ENCODE measurements around the gene AGAP1. TPM values are rescaled to one million over a fixed set of nuclear protein-coding genes. Genes with fewer than 3 reads are reported as not detected.

Gene AGAP1
- polyA plus RNA-seq, 2 of the 4 experiments (the other 2 are of a cell fraction) = 20.2 to 21.9 TPM

- Histone ChIP-seq H3K4me2 (no peak overlapping the region), H3K4me1 (no peaks in the 10 kb centered on the region), H3K4me3 (no peak overlapping the region), H3K27ac (no peak overlapping the region), H3K9me3 (no peaks in the 10 kb centered on the region)
- WGBS (ENCODE audit: missing lambda C conversion rate) = 90% methylated on average over 26 of the region's 26 CpGs
- DNase-seq (ENCODE audit: low read depth in 1 of 2, low spot score in 1 of 2) (no peak), FAIRE-seq (no peak), ATAC-seq (no peak)
- peak; percentile 40 for TF ChIP-seq MAFK (IDR thresholded peaks at IDR 0.05; ENCODE audit: partially characterized antibody)
- TF ChIP-seq, protein P1, sequence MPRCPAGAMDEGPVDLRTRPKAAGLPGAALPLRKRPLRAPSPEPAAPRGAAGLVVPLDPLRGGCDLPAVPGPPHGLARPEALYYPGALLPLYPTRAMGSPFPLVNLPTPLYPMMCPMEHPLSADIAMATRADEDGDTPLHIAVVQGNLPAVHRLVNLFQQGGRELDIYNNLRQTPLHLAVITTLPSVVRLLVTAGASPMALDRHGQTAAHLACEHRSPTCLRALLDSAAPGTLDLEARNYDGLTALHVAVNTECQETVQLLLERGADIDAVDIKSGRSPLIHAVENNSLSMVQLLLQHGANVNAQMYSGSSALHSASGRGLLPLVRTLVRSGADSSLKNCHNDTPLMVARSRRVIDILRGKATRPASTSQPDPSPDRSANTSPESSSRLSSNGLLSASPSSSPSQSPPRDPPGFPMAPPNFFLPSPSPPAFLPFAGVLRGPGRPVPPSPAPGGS (IDR thresholded peaks at IDR 0.05) = no peak
- no peak for TF ChIP-seq ZFP36 (IDR thresholded peaks at IDR 0.05; ENCODE audit: borderline replicate concordance, partially characterized antibody)
- no peak for TF ChIP-seq FOSL2 (IDR thresholded peaks at IDR 0.05)
- TF ChIP-seq FOSL2 (CRISPR knock-in tag; IDR thresholded peaks at IDR 0.05) = no peak
- TF ChIP-seq, protein P2, sequence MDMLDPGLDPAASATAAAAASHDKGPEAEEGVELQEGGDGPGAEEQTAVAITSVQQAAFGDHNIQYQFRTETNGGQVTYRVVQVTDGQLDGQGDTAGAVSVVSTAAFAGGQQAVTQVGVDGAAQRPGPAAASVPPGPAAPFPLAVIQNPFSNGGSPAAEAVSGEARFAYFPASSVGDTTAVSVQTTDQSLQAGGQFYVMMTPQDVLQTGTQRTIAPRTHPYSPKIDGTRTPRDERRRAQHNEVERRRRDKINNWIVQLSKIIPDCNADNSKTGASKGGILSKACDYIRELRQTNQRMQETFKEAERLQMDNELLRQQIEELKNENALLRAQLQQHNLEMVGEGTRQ (IDR thresholded peaks at IDR 0.05) = no peak
- POLR2A ChIA-PET = no interaction called here
- CTCF ChIA-PET = no interaction called here
These were observed 473.3 kb downstream of the AGAP1 start for GRCh38 chr2:235966932-235967757.

- POLR2A ChIA-PET = no interaction called here
- CTCF ChIA-PET = no interaction called here
- H3K4me1 ChIP-seq = no peaks in the 10 kb centered on the region
- H3K9me3 ChIP-seq = no peaks in the 10 kb centered on the region
- ATAC-seq = no peak
- TF ChIP-seq EHF (CRISPR knock-in tag; IDR thresholded peaks at IDR 0.05) (no peak), NPAS2 (CRISPR knock-in tag; IDR thresholded peaks at IDR 0.05; ENCODE audit: borderline replicate concordance) (no peak), MAX (IDR thresholded peaks at IDR 0.05) (no peak), CHD4 (IDR thresholded peaks at IDR 0.05; ENCODE audit: borderline replicate concordance) (no peak), HOXA7 (CRISPR knock-in tag; IDR thresholded peaks at IDR 0.05) (no peak), MAZ (IDR thresholded peaks at IDR 0.05; ENCODE audit: borderline replicate concordance, low read depth, low read length) (no peak)
- 90% methylated on average over 6 of the region's 8 CpGs for WGBS (ENCODE audit: missing lambda C conversion rate)
- no peak for DNase-seq (ENCODE audit: low read depth in 1 of 2, low spot score in 1 of 2)
- FAIRE-seq = no peak
- H3K4me2 ChIP-seq = no peak overlapping the region
- no peak overlapping the region for H3K27ac ChIP-seq
- no peak overlapping the region for H3K4me3 ChIP-seq
These were observed 474.3 kb downstream of the AGAP1 start for GRCh38 chr2:235968155-235968554.

GRCh38 chr2:235968616-235969324 is 474.9 kb downstream of the AGAP1 start:
- Histone ChIP-seq H3K4me2 (no peak overlapping the region), H3K9me3 (no peaks in the 10 kb centered on the region), H3K4me3 (no peak overlapping the region), H3K4me1 (no peaks in the 10 kb centered on the region), H3K27ac (no peak overlapping the region)
- ATAC-seq (no peak), DNase-seq (ENCODE audit: low read depth in 1 of 2, low spot score in 1 of 2) (no peak), FAIRE-seq (no peak)
- ChIA-PET POLR2A (no interaction called here), CTCF (interaction anchor here (0.6 to 1.7 kb wide), 2 partner anchors 10 to 1143 kb away, joined by 3 to 7 read pairs; no protein-coding TSS in a partner anchor)
- 91% methylated on average over 18 of the region's 18 CpGs for WGBS (ENCODE audit: missing lambda C conversion rate)
- TF ChIP-seq RCOR1 (IDR thresholded peaks at IDR 0.05; ENCODE audit: low read depth, low read length) (no peak), CEBPB (IDR thresholded peaks at IDR 0.05) (peak; percentile 43 to 62; a peak in 3 of 4 replicates), BHLHE40 (IDR thresholded peaks at IDR 0.05; ENCODE audit: low read depth, low read length) (no peak)
- TF ChIP-seq, protein P1 (IDR thresholded peaks at IDR 0.05) = no peak

Data from A549 (cell line).